ENCODE measurements around the gene IFT122.

DNA sequence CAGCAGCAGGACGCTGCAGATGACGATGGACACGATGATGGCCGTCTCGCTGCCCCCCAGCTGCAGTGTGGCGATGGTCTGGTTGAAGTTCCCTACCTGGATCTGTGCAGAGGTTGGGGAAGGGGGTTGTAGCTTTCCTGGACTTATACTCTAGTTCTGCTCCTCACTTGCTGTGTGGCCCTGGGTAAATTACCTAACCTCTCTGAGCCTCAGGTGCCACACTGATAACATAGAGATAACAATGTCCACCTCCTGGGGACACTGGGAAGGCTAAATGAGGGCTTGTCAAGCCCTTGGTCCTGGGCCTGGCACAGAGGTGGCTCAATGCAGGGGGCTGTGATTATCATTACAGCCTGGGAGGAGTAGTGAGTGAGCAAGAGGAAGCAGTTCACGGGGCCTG lies 129.8 kb downstream of the IFT122 start:
- no peak for TF ChIP-seq SMC3 (IDR thresholded peaks at IDR 0.05; ENCODE audit: low read depth, low read length)
- TF ChIP-seq CTCF (conservative IDR thresholded peaks at IDR 0.05; ENCODE audit: low read depth, low read length): no peak
- TF ChIP-seq, protein P1, sequence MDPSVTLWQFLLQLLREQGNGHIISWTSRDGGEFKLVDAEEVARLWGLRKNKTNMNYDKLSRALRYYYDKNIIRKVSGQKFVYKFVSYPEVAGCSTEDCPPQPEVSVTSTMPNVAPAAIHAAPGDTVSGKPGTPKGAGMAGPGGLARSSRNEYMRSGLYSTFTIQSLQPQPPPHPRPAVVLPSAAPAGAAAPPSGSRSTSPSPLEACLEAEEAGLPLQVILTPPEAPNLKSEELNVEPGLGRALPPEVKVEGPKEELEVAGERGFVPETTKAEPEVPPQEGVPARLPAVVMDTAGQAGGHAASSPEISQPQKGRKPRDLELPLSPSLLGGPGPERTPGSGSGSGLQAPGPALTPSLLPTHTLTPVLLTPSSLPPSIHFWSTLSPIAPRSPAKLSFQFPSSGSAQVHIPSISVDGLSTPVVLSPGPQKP (IDR thresholded peaks at IDR 0.05; ENCODE audit: borderline replicate concordance, low read depth, low read length): no peak
- no peak for TF ChIP-seq NFE2L2 (IDR thresholded peaks at IDR 0.05; ENCODE audit: low read depth, low read length)
- TF ChIP-seq MXI1 (IDR thresholded peaks at IDR 0.05; ENCODE audit: borderline replicate concordance, low read depth, low read length): no peak
- TF ChIP-seq POLR2A (IDR thresholded peaks at IDR 0.05; ENCODE audit: low read depth, low read length): no peak
- TF ChIP-seq RAD21 (IDR thresholded peaks at IDR 0.05; ENCODE audit: low read length): no peak
- TF ChIP-seq CHD1 (IDR thresholded peaks at IDR 0.05; ENCODE audit: low read depth, low read length): no peak
- TF ChIP-seq FOS (IDR thresholded peaks at IDR 0.05; ENCODE audit: low read depth, low read length): no peak
- no peak for TF ChIP-seq BHLHE40 (IDR thresholded peaks at IDR 0.05; ENCODE audit: low read depth, low read length)
- no peak for TF ChIP-seq RFX5 (IDR thresholded peaks at IDR 0.05; ENCODE audit: low read depth, low read length)

All from IMR-90 (cell line).